NCI-H187 treated with DMSO at 0.1 percent for 48 hours (cell line): ENCODE data around the gene PHACTR3.

Experiments
- DNase-seq: peaks from one replicate; lab custom pipeline; 2025; lab: John Stamatoyannopoulos, UW

The PHACTR3 gene

DNA sequence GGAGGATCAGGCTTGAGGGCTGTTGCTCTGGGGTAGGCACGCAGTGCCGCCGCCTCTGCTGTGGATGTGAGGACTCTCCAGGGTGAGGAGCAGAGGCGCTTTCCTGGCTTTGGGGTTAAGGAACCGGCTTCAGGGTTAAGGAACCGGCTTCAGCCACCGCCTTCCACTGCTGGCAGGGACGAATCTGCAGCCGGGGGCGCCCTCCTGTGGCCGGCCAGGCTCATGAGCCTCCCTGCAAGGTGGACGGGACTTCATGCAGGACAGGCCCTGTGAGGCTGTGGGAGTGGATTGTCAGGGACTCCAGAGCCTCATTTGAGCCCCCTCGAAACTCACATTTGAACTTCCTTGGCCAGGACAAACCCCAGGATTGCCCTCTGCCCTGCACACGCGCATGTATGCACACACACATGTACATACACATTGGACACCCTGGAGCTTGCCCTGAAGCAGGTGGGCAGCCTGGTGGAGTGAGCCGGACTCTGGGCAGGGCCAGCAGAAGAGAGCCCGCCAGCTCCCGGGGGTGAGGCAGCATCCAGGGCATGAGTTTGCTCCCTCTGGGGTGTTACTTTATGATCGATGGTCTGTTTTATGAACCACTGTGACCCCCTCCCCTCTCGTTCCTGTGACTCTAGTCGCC lies 146.9 kb downstream of the PHACTR3 start:
- no peak for DNase-seq

DNA sequence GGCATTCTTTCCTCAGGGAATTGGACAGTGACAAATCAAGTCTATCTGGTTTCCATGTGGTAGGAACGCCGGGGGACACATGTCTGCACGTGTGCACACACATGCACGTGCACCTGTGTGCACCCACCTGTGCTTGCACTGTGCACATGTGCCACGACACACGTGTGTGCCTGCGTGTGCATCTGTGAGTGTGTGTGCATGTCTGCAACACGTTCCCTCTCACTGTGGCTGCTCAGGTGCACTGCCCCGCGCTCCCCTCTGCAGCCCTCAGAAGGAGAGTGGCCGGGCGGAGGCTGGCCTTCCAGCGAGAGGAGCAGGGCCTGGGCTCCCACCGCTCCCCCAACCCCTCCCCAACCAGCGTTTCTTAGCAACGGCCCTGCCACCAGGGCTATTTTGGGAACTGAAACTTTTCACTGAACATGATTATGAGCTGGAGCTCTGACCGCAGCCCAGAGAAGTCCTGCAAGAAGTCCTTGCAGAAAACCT lies 147.8 kb downstream of the PHACTR3 start:
- no peak for DNase-seq

GRCh38 chr20:59752704-59753460 lies 148.5 kb downstream of the PHACTR3 start:
- no peak for DNase-seq

GRCh38 chr20:59753836-59754235 lies 149.5 kb downstream of the PHACTR3 start:
- DNase-seq: no peak

DNA sequence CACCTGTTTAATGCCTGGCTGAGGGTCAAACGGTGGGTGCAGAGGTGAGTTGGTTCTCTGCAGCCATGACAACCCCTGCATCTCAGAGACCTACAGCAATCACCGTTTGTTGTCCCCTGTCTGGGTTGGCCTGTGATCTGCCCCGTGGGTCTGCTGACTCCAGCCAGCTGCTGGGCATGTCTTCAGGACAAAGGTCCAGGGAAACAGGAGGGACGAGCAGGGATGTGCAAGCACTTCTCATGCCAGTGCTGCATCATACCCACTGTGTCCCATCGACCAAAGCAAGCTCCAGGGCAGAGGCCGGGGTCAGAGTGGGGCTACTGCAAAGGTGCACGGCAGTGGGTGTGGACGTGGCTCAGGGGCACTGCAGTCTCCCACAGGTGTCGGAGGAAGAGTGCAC lies 150.2 kb downstream of the PHACTR3 start:
- DNase-seq: no peak

- no peak for DNase-seq
Observed at GRCh38 chr20:59756241-59756640, 151.9 kb downstream of the PHACTR3 start.

DNA sequence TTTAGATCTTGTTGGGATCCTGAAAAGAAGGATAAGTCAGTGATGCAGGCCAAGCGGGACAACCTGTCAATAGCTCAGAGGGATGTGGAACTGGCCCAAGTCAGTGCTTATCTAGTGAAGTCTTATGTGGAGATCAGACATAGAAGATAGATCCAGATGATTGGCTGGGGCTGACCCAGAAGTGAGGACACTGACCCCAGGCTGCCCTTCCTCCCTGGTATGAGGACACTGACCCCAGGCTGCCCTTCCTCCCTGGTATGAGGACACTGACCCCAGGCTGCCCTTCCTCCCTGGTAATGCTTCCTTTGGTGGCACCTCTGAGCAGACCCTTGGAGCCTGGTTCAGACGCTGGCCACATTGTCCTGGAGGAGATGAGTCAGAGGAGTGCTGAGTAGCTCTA lies 159.7 kb downstream of the PHACTR3 start:
- no peak for DNase-seq

GRCh38 chr20:59765599-59766177 lies 161.3 kb downstream of the PHACTR3 start:
- DNase-seq: no peak

GRCh38 chr20:59767656-59768055 lies 163.3 kb downstream of the PHACTR3 start:
- DNase-seq: no peak

DNA sequence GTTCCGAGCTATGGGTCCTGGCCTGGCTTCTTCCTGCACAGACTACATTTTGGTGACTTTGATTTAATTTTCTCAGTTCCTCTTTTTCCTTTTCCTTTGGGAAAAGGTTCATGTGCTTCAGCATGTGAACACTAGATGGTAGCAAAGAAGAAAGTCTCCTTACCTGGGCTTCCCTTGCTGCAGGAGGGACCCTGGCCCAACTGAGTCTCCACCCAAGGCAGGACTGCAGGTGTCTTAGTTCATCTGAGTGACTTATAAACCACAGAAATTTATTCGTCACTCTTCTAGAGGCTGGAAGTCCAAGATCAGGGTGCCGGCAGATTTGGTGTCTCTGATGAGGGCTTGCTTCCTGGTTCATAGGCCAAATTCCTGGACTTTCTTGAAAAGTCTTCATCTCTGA lies 165.9 kb downstream of the PHACTR3 start:
- DNase-seq: no peak

DNA sequence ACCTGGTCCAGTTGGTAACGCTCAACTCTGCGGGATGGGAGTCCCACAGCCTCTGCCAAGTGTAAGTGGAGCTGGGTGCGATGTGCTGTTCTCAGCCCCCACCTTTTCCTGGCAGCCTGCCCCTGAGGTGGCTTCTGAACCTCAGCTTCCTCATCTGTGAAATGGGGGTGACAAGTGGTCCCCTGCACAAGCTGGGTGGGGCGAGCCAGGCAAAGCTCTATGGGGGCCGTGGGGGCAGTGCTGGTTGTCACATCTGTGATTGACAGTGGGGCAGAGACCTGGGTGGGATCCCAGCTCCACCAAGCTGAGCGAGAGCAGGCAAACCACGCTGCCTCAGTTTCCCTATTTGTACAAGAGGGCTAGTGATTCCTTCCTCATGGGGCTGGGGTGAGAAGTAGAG lies 166.5 kb downstream of the PHACTR3 start:
- DNase-seq: no peak

GRCh38 chr20:59771506-59772372 lies 167.4 kb downstream of the PHACTR3 start:
- no peak for DNase-seq

- no peak for DNase-seq
Observed at GRCh38 chr20:59772373-59772705, 168.0 kb downstream of the PHACTR3 start.

DNA sequence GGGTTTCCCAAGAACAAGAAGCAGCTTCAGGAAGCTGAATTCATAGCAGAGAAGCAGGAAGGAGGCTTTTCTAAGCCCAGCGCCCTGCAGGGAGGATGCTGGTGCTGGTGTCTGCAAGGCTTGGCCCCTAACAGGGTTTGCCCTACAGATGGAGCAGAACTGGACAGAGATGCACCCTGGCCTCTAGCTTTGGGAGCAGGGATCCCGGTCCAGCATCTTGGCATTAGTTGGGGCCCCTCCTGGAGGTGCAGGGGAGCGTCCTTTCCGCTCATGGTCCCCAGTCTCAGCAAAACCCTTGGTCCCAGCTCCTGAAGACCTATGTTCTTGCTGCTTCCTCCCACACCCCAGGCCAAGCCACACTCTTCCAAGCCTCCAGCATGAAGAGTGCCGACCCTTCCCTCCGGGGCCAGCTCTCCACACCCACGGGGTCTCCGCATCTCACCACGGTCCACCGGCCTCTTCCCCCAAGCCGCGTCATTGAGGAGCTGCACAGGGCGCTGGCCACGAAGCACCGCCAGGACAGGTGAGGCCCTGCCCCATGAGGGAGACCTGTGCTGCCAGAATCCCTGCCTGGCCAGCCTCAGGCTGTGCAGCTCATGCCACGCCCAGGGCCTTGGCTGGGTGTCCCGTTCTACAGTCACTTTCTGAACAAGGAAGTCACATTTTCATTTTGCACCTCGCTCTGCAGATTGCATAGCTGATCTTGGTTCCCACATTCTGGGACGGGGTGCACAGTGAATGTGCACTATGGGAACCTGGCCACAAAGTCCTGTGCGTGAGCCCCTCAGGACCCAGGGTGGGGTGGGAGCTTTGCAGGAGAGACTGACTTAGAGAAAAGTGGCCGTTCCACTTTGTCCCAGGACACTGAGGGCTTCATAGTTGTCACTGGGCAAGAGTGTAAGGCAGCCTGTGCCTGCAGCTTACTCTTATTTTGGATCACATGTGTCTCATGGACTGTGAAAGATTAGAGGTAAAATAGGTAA lies 168.9 kb downstream of the PHACTR3 start:
- no peak for DNase-seq

DNA sequence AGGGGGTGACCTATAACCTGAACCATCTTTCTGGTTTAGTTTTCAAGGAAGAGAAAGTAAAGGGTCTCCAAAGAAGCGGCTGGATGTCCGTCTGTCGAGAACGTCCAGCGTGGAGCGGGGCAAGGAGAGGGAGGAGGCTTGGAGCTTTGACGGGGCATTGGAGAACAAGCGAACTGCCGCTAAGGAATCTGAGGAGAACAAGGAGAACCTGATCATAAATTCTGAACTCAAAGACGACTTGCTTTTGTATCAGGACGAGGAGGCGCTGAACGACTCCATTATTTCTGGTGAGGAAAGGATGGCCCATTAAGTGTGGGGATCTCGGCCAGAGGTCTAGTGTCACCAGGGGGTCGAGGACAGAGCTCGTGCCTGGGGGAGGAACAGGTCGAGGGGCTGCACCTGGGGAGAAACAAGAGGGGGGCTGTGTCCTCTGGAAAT lies 169.9 kb downstream of the PHACTR3 start:
- no peak for DNase-seq

- no peak for DNase-seq
Observed at GRCh38 chr20:59774921-59775686, 170.8 kb downstream of the PHACTR3 start.

- DNase-seq: no peak
Observed at GRCh38 chr20:59775687-59776055, 171.3 kb downstream of the PHACTR3 start.

GRCh38 chr20:59776059-59776603 lies 171.8 kb downstream of the PHACTR3 start:
- no peak for DNase-seq

DNA sequence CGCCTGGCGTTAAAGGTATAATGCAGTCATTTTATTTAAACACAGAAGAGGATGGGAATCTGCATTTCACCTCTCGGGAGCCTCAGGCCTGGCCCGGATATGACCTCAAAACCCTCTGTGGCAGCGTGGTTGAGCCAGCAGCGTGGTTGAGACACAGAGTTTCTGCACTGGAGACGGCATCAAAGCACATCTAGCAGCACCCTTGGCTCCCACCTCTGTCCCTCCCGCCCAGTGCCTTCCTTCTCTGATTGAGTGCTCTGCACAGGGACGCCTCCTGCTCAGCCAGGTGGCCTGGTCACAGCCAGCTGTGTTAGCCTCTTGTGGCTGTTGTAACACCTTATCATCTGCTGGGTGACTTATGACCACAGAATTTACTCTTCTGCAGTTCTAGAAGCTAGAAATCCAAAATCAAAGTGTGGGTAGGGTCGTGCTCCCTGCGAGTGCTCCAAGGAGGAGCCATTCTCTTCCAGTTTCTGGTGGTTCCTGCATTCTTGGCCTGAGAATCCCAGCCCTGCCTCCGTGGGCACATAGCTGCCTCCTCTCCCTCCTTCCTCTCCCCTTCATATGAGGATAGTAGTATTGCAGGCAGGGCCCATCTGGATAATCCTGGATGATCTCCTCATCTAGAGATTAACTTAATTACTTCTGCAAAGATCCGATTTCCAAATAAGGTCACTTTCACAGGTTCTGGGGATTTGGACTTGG lies 172.4 kb downstream of the PHACTR3 start:
- DNase-seq: no peak
